Hippocampal formation (tissue), 2 donors: Measurements from ENCODE around the gene PTPRN2.
A peak's percentile ranks its signal among the peaks of the same experiment; 100 is the strongest.

Experiments
- DNase-seq, 2 donors: peaks; one replicate each; lab custom pipeline; 2025; lab: John Stamatoyannopoulos, UW

PTPRN2 gene

DNA sequence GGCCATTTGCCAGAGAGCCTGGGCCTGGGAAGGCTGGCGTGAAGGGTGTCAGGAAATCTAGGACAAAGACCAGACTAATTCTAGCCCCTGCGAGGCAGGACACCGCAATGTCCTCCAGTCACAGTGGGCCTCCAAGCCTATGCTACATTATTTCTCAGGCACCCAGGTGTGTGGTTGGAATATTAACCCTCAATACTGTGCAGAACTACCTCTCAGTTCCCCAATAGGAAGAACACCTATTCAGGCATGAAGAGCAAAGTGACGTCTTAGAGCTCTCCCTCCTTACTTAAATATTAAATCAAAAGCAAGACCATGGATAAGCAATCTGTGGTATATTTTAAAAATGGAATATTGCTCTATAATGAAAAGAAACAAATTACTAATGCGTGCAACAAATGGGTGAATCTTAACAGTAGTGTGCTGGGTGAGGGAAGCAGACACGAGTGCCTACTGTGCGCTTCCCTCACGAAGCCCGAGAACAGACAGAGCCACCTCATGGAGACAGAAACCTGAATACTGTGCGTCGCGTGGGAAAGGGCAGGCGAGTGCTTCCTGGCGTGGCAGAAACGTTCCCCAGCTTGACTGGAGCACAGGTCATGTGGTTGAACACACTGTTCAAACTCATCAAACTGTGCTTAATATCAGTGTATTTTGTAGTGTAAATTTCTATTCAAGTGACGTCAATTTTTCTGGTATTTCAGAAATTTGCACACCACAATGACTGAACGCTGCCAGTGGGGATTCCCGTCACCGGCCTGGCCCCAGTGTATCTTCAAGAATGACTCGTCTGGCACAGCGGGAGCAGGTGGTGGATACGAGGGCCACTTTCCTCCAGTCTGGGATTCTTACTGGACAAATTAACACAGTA lies 15.5 kb upstream of the PTPRN2 start:
- DNase-seq = no peak

DNA sequence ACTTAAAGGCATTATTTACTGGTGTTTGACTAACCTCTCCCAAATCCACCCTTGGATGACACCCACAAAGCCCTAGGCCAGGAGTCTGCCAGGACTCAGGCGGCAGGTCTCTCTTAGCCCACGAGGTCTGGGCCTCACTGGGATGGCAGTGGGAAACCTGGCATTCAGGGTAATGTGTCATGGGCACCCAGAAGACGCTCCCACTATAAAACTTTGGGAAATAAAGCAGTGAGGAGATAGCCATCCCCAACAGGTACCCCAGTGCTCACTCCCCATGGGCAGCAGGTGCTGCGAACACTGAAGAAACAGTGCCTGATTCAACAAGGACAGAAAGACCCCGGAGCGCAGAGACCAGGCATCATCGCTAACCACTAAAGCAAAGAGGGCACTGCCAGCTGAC lies 14.4 kb upstream of the PTPRN2 start:
- DNase-seq = no peak

DNA sequence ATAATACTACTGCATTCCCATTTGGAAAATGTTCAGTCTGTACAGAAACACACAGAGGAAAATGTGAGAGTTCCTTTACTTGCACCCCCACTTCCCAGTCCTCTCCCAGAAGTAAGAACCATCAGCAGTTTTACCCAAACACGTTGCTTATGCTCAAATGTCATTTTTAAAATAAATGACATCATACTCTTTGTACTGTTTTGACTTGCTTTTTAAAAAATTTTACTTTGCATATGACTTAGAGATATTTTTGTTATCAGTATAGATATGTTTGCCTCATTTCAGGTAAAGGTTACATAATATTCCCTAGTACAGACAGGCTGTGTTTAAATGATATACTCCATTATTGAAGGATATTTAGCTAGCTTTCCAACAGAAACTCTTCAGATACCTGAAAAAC lies 13.5 kb upstream of the PTPRN2 start:
- no peak for DNase-seq

DNA sequence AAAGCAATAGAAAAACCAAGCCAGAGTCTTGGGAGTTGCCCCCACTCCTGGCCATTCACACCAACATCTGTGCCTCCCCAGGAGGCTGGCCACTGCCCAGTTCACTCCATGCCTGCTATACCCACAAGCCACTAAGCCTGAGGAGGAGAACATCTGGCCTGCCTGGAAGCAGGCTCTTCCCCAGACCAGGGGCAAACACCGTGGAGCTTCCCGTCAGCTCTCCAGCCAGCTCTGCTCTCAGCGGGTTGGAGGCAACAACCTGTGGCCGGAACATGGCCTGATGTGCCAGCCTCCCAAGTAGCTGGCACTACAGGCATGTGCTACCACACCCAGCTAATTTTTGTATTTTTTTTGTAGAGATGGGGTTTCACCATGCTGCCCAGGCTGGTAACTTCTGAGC lies 9.1 kb upstream of the PTPRN2 start:
- no peak for DNase-seq

DNA sequence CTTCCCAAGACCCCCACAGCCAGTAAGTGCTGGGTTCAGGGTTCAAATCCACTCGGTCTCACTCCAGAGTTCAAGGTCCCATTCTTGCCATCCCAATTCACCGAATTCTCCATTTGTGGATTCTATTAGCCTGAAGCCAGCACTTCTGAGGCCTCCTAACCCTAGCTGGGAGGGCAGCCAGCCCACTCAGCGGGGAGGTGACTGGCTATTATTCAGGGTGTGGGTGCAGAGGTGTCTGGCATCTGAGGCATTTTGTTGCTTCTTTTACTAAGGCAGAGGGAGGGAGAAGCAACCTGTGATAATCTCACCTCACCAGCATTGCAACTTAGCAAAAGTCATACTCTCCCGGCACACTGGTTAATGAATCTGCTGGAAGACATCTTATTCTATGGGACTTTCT lies 8.7 kb upstream of the PTPRN2 start:
- DNase-seq = no peak

DNA sequence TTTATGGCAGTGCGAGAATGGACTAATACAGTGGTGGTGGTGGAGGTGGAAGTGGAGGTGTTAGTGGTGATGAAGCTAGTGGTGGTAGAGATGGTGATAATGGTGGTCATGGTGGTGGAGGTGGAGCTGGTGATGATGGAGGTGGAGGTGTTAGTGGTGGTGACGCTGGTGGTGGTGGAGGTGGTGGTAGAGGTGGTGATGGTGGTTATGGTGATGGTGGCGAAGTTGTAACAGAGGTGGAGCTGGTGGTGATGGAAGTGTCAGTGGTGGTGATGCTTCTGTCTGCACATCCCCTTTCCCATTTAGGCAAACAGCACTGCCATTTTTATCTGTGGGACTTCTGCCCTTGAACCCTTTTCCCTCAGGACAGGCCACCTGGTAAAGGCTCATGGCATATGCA lies 7.4 kb upstream of the PTPRN2 start:
- DNase-seq = no peak

DNA sequence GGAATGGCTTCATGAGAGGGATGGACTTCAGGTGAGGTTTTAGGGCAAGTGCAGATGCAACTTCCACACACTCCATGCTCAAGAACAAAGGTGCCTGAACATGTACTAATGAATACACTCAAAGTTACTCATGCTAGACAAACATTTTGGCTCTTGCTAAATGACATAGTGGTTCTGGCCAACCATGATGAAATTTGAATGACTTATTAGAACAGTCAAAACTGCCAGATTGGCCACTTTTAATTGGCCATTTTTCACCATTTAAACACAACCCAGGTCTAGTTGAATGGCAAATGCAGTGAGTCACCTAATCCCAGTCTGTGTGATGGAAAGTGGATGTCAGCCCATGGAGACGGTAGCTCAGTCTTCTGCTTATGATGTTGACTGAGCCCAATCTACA lies 4.9 kb upstream of the PTPRN2 start:
- no peak for DNase-seq

DNA sequence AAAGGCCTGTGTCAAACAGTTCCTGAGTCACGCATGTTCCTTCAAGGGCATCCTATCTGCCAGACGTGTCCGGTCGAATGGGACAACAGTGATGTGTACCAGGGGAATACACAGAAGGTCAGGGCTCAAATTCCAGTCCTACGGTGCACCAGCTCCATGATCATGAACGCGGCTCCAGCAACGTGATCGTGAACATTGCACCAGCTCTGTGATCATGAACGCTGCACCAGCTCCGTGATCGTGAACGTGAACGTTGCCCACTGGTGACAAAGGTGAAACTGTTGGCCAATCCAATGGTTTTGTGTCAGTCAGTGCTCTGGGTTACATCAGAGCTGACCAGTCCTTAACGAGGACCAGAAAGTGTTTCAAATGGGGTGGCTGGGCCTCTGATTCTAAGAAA lies 4.3 kb upstream of the PTPRN2 start:
- no peak for DNase-seq

DNA sequence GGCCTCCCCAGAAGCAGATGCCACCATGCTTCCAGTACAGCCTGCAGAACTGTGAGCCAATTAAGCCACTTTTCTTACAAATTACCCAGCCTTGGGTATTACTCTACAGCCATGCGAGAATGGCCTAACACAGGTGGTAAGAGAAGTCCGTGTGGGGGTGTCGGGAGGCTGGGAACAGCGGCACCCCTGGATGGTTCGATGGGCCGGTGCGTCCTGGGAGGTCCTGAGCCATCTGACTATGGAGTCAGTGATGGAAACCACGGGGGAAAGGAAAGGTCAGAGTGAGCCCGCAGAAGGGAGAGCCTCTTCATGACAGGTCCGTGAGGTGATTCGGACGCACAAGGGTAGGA lies 2.5 kb upstream of the PTPRN2 start:
- no peak for DNase-seq

DNA sequence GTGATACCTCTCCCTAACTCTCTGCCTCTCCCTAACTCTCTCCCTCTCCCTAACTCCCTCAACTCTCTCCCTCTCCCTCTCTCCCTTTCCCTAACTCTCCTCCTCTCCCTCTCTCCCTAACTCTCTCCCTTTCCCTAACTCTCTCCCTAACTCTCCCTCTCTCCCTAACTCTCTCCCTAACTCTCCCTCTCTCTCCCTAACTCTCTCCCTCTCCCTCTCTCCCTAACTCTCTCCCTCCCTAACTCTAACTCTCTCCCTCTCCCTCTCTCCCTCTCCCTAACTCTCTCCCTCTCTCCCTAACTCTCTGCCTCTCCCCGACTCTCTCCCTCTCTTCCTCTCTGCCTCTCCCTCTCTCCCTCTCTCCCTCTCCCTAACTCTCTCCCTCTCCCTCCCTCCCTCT lies 2.0 kb upstream of the PTPRN2 start:
- no peak for DNase-seq

DNA sequence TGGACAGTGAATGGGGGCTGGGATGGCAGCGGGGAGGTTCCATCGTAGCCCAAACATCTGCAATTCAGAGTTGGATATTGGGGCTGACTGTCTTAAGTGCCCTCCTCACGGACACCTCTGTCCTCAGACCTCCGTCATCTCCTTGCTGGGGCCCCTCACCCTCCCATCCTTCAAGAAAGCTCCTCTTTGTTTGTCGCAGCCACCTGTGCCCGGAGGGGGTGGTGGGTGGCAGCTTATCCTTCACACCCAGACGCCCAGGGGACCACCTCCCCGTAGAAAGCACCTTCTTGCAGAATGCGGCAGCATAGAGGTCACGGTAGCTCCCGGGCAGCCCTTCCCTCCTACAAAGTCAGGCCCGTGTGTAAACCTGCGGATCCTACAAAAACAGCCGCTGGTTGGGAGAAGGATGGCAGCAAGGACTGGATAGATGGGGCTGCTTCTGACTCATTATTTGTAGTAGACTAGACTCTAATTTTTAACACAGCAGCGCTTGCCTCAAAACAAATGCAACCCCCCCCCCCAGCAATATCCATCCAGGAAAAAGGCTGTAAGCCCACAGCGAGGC lies 1.3 kb upstream of the PTPRN2 start:
- DNase-seq = no peak

DNA sequence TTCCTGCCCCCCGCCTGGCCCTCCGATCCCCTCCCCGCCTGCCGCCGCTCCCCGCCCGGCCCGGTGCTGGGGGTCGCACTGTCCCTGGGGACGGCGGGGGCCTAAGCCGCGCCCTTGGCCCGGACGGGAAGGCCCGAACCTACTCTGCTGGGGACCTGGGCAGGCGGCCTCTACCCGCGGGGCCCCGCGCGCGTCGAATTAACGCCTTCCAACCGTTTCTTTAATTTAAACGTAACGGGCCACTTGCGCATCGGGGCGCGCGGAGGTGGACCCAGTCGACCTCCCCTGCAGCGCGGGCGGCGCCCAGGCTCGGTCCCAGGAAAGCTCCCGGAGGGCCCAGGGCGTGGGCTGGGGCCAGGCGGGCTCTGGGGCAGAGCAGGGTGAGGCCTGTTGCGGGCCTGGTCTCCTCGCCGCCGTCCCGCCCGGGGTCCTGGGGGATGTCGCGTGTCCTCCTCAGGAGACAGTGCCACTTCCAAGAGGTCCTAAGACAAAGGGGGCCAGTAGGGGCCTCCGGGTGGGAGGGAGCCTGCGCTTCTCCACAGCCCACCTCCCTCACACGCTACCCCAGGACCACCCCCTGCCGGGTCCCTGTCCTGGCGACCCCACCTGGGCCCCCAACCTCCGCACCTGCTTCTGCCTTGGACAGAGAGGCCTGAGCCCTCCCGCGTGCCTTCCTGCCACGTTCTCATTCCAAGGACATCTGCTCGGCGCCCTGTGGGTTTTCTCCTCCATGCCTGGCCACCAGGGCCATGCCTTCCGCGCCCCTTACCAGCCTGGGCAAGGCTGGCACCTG lies 658 bp upstream of the PTPRN2 start:
- DNase-seq = no peak

DNA sequence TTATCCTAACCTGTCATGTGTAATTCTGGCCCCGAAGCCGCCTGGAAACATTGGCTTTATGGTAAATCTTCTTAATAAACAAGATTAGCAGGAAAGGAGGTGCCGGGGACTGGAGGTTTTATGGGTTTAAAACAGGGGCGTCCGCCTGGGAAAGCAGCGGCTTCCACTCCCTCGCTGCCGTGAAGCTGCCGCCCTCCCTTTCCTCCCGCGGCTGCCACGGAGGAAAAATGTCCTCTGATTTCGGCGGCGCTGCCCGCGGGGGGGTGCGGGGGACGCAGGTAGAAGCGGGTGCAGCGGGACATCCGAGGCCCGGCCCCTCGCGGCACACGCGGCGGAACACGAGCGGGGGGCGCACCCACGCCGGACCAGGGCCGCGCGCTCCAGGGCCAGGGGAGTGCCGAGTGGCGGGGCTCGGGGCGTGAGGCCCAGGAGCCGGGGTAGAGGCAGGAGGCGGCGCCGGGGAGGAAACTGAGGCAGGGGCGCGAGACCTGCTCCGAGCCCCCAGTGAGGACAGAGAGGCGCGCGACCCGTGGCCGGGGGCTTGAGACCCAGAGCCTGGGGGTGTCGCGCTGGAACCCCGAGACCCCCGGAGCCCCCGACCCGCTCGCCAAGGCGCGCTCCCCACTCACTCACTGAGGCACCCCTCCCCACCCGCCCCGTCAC lies 993 bp downstream of the PTPRN2 start:
- DNase-seq = peak in 1 of 2 donors; percentile 29

DNA sequence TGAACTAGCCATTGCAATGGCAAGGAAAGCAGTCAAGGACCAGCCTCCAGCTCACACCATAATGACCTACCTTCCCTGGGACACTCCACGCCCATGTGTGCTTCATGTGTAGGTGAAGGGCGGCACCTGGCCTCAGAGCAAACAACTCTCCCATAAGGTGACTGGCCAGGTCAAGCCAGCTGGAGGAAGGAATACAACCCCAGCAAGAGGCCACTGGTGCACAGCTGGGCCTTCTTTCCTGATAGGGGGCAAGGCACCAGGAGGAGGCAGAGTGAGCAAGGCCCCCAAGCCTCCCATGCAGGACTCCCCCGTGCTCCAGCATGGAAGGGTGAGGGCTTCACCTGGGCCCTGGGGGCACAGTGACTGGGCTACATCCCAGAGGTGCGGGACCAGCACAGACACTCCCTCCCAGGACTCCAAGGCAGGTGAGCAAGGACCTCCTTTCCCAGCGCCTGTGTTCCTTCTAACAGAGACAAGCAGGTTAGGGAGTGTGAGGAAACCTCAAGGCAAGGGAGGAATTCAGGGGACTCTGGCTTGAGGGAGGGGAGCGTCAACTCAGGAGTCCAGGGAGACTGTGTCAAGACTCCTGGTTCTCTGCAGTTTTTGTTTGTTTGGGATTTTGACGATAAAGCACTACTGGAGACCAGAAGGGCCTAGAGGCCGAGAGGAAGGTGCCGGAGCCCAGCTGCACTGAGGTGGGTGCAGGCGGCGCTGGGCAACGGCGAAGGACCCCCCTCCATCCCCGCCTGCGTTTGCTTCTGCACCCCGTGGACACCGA lies 1.7 kb downstream of the PTPRN2 start:
- no peak for DNase-seq

DNA sequence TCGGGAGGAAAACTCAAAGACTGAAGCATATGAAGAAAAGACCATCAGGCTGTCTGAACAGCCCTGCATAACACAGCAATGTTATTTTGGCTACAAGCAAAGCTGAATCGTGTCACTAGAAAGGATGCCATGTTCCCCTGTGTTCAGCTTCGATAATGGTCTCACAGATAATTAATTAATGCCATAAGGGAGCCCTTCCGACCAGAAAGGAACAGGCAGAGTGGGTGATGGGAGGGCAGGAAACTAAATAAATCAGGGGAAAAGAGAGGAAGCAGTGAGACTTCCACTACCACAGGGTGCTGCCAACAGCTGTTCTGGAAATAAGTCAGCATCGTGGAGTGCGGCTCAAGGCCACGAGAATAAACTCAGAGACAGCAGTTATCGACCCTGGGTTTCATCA lies 3.2 kb downstream of the PTPRN2 start:
- DNase-seq = no peak

DNA sequence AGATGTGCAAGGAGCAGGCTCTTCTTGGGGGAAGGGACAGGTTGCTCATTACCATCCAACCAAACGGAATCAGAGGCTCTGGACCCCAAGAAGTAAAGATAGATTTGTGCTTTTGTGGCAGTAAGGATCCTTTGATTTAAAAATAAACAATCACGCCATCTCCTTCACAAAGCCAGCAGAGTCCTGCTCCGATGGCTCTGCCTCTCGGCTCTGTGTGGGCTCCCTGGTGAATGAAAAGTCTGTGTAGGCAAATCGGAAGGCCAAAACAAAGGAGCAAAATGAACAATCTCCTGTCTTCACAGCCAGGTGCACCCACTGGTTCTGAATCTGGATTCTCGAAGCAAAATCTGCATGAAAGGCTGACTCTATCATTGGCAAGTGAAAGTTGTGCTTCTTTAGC lies 3.8 kb downstream of the PTPRN2 start:
- DNase-seq = no peak

DNA sequence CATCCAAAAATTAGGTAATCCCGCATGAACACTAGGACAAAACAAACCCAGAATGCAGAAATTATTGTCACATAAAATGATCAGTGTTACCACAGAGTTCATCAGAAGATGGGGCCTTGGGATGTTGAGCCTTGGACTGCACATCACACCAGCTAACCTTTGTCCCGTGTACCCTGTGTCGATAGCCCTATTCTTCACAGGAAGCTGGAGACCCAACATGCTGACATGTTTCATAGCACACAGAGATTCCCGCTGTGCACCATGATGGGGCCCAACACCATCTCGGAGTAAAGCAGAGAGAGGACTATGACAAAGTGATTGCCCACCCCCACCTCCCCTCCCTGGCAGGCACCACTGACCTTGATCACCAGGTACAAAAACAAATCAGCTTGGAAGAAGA lies 4.5 kb downstream of the PTPRN2 start:
- DNase-seq = no peak

DNA sequence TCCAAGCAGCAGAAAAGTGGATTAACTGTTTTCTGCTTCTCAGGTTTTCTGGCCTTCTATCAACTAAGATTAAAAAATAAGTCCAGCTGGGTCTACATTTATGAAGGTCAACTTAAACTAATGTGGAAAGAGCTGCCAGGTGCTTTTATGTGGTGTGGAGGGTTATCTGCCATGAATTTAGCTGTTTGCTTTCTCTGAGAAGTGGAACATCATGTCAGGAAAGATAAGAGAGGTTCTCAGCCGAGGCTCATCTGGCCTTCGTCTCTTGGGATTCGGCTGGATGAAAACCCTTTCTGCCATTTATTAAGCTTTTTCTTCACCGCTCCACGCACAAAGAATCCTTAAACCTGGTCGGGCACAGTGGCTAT lies 5.5 kb downstream of the PTPRN2 start:
- DNase-seq = no peak

DNA sequence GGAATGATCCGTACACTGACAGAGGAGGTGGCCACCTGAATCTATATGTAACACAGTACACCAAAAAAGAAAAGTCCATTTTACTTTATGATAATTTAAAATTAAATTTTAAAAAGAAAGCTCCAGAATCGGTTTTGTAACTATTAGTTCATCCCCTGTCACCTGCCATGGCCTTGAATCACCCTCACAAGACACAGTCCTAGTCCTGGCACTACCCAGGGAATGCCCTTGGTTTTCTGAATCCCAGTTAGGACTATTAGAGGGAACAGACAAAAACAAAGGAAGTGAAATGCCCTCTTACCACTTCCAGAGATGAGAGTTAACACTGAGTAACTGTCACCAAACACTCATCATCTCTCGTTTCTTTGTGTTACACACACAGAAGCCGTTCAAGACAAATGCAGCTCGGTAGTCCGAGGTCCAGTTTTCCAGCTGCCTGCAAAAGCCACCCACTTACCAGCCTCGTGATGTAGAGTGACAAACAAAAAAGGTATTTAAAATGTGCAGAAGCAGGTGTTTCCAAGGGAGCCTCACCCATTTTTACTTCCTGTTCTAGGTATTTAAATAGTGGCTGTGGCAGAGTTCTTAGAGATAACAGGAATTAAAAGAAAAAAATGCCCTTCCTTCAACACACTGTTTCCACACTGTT lies 6.1 kb downstream of the PTPRN2 start:
- no peak for DNase-seq

DNA sequence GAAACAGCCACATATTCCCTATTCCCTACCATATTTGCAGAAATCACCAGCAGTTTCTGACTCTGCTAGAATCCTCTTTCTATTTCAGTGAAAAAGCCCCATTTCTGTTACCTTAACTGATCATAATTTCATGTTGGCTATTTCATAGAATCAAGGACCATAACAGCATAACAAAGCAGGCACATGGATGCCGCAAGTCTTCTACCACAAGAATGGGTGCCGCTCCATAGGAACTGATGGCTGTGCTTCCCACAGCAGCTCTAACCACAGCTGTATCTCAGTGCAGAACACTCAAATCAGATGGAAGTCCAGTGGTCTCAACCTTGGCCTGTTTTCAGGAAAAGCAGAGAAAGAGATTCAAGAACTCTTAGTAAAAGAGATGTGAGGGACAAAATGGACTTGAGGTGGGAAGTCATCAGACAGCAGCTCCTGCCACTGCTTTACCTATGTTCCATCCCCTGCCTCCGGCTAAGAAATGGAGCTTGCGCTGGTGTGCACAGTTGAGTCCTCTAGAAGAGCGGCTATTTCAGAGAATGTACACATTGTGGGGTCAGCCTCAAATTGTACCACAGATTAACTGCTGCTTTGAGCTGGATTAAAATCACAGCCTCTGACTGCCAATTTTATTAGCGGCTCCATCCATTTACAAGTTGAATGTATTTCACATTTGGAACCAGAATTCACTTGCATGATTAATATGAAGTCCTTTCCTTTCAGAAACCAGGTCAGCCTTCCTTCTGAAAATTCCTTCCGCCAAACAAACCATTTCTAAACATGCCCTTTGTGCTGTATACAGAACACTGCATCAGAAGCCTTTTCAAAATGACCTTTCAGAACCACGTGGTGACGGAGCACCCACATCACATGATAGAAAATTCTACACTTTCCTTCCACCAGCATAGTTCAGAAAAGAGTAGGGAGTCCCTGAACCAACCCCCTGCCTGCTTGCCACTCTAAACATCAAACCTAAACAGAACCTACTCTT lies 7.7 kb downstream of the PTPRN2 start:
- DNase-seq = no peak
